Activated T-cell treated with anti-CD3 and anti-CD28 coated beads for 48 hours (primary cell): ENCODE measurements around the gene DIO1.
"Not testable (repeated sequence)": the region's sequence is repeated elsewhere in the genome, so short reads cannot be mapped to it uniquely, and the experiment has no call there.

ENCODE experiments used
- DNase-seq: peaks from one replicate; pipeline ENCODE4 v3.0.0-alpha.2; 2020; ENCODE audit warnings: low read depth

DIO1 gene

DNA sequence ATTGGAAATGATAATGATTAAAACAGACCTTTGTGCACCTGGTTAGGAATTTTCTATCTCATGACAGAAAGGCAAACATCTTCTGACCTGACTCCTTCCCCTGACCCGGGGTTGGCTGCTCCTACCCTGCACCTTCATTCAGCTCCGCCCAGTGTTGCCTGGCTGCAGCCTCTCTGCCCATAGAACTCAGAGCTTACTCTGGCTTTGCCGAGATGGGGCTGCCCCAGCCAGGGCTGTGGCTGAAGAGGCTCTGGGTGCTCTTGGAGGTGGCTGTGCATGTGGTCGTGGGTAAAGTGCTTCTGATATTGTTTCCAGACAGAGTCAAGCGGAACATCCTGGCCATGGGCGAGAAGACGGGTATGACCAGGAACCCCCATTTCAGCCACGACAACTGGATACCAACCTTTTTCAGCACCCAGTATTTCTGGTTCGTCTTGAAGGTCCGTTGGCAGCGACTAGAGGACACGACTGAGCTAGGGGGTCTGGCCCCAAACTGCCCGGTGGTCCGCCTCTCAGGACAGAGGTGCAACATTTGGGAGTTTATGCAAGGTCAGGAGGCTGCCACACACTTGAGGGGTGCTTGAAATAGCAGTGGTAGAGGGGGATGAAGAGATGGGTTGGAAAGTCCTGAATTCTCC lies at the start of gene DIO1:
Gene DIO1 (plus strand): TSS at position 189 of the 638 bp plus-strand sequence. CDS start 24 bp downstream, at position 213.
- DNase-seq: peak; percentile 14

DNA sequence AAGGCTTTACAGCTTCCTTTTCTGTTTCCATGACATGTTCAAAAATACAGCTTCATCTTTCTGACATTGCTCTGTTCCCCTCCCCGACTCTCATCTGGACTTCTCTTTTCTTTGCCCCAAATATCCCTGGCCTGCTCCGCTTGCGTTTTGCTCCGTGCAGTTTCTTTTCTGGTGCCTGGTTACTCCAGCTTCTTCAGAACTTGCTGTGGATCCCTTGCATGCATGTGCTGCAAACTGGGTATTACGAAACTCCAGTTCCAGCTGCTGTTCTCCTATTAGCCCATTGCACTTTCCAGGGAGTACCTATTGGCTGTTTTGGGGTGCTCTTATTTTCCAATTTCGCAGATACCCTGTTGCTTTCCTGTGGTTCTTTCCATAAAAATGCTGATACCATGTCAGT lies 46.0 kb upstream of the DIO1 start:
- DNase-seq: no peak

DNA sequence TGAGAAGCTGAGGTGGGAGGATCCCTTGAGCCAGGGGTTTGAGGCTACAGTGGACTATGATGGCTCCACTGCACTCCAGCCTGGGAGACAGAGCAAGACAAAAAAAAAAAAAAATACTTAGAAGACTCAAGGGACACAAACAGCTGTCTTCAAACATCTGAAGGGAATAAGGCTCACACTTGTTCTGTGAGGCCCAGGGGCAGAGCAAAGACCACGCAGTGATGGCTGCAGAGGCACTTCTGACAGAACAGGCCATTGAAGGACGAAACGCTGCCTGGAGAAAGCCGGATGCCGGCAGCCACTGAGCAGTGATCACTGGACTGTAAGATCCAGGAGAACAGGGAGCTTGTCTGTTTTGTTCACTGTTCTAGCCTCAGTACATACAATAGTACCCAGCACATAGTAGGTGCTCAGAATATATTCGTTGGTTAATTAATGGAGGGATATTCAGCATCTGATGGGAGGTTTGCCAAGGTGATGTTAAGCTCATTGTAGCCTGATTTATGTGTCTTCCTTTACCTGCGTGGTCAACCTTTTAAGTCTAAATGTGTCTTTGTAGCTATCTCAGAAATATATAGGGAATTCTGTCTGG lies 43.8 kb upstream of the DIO1 start:
- no peak for DNase-seq

DNA sequence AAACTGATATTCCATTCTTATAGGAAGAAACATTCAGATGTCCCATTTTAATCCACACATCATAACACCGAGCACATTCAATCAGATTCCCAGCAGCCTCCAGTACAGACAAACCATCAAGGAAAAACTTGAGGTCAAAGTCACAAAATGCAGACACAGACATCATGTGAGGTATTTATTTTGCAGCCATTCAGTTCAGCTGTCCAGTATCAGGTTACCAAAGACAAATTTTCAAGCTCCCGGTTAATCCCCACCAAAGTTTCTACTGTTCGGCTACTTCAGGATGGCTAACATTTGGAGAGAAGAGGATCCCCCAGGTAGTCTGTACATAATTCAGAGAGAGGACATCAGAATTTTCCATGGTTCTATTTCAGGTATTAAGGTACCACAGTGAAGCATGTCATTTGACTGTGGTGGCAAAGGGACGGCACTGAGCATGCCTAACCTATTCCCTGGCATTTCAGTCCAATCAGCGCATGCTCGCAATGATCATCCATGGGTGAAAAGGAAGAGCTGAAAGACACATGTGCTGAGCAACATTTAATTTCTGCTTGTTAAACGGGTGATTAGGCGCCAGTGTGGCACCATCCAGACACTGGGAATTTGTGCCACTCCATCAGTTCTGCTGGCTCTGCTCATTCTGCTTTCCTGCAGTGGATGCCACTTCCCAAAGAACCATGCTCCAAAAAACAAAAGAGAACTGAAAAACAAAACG lies 42.3 kb upstream of the DIO1 start:
- DNase-seq: no peak

DNA sequence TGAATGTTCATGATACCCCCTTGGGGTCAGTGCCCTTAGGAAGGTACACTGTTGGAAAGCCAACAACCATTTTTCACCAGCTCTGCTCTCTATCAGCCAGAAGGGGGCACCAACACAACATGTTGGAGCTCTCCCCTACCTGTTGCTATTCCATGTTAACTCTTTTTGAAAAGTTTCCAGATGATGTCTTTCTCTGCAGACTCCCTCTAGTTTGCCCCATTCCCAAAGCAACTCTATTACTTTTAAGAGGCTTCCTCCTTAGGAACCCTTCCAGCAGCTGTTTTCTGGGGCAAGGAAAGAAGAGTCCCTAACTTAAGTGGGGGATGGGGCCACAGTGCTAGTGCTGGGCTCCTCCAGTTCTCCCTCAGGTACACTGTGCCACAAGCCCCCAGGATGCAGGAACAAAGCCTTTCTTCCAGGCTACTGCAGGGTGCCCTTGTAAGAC lies 33.0 kb upstream of the DIO1 start:
- no peak for DNase-seq

DNA sequence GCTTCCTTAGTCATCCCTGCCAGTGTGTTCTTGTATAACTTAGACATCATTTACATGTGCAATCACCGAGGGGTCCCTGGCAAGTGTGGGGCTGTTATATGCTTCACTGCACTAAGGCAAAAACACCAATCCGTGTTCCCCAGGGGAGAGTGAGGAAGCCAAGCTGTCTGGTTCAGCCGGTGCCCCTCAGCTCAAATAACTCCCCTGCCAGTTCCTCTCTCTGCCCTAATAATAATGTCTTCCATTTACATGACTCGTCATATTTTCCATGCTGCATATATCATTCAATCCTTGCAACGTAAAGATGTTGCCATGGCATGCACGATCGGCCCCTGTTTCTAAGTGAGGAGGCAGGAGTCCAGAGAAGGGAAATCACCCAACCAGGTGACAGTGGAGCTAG lies 31.5 kb upstream of the DIO1 start:
- DNase-seq: no peak

DNA sequence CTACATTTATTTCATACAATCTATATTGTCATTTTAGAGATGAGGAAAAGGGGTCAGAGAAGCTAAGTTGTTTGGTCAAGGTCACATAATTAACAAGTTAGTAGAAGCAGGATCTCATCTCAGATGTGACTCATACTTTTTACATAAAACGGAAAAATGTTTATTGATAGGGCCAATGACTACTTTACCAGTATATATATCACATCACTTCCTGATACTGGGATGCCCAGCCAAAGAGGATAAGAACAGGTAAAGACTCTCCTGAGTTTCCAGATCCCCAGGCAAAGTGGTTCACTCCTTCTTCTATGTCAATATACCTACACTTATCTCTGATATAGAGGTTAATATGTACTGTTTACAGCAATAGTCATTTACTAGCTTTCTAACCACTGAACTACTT lies 25.4 kb upstream of the DIO1 start:
- no peak for DNase-seq

DNA sequence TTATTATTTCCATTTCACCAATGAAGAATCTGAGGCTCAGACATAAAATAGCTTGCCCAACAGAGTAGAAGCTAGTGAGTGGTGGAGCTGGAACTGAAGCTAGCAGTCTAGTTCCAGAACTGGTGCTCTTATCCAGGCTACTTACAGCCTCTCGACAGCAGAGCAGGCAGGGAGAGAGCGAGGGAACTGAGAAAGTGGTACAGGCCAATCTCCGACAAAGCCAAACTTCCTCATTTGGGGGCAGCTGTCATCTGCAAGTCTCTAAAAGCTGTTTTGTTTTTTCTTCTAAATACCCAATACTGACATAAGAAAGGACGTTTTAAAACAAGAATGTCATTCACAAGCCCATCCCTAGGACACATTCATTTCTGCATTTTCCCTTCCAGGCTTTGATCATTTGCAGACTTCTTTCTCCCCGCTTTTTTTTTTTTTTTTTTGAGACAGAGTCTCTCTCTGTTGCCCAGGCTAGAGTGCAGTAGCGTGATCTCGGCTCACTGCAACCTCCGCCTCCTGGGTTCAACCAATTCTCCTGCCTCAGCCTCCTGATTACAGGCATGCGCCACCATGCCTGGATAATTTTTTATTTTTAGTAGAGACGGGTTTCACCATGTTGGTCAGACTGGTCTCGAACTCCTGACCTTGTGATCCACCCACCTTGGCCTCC lies 24.4 kb upstream of the DIO1 start:
- no peak for DNase-seq

DNA sequence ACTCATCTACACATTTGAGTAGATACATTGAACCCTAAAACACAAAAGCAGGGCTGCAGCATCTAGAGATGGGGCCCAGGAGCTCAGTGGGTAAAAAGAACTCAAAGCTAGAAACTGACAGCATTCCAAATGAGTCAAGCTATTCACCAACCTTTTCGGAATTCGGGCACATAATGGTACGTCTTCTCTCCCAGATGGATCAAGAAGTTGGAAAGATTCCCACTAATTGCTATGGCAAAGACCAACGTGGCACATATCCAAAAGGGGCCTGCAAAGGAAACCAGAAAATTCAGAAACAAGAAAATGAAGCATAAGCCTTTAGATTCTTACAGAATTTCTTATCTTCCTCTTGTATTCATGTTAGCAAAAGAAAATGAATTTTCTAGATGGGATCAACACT lies 22.8 kb upstream of the DIO1 start:
- DNase-seq: no peak

DNA sequence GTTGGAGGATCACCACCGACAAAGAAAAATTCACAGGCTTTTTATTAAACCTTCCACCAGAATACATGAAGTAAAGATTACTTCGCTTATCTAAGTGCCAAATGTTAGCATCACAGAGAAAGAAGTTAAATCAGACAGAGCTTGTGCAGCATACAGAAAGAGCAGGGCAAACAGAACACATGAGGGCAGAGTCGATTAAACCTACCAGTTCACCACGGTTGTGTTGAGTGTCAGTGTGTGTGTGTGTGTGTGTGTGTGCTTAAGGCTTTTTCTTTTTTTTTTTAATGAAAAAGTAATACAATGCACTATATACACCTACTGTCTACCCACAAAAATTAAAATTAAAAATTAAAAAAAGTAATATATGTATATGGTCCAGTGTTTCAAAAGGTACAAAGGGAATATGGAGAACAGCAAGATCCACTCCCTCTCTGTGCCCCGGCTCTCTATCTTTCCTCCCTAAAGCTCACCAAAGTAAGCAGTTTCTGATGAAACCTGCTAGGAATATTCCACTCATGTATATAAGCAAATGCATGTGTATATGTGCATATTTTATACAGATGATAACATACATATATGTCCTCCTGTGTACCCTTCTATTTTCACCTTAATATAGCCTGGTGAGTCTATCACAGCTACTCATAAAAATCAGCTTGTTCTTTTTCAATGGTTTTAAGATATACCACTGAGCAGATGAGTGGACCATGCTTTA lies 22.1 kb upstream of the DIO1 start:
- no peak for DNase-seq

DNA sequence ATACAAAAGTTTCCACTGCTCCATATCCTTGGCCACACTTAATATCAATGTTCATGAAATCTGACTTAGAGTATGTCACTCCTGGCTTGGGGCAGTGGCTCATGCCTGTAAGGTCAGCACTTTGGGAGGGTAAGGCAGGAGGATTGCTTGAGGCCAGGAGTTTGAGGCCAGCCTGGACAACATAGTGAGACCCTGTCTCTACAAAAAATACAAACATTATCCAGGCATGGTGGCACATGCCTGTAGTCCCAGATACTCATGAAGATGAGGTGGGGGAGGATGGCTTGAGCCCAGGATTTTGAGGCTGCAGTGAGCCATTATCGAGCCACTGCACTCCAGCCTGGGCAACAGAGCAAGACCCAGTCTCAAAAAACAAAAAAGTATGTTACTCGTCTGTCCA lies 18.8 kb upstream of the DIO1 start:
- DNase-seq: not testable (repeated sequence)

DNA sequence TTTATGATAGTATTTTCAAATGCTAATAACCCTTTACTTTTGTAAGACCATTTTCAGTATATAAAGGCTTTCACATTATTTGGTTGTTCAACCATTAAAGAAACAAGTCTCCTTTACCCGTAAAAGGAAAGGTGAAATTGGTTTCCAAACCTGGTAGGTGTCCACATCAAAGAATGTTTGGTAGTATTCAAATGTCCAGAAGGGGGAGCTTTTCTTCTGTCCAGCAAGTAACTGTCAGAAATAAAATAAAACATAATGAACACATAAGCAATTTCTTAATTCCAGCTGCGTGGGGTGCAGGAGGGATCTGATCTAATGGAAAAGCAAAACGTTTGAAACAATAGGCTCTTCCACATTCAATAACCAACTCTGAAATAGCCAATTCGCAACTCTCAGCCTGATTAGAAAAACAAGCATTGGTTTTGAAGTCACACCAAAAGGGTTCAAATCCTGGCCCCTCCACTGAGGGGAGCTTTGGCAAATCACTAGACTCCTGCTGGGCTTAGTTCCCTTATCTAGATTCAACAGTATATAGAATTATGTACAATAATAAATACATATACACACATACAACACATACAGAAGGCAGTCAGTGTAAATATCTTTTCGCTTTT lies 15.4 kb upstream of the DIO1 start:
- DNase-seq: no peak

DNA sequence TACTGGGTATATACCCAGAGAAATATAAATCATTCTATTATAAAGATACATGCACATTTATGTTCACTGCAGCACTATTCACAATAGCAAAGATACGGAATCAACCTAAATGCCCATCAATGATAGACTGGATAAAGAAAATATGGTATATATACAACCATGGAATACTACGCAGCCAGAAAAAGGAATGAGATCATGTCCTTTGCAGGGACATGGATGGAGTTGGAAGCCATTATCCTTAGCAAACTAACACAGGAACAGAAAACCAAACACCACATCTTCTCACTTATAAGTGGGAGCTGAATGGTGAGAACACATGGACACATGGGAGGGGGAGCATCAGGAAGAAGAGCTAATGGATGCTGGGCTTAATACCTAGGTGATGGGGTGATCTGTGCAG lies 12.1 kb upstream of the DIO1 start:
- DNase-seq: not testable (repeated sequence)

DNA sequence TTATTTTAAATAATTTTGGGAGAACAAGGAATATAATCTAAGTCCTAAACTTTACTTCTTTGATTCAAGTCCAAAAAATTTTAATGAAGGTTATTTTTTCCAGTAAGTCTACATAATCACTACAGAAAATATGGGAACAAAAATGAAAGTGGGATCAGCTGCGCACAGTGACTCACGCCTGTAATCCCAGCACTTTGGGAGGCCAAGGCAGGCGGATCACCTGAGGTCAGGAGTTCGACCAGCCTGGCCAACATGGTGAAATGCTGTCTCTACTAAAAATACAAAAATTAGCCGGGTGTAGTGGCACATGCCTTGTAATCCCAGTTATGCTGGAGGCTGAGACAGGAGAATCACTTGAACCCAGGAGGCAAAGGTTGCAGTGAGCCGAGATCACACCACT lies 10.4 kb upstream of the DIO1 start:
- DNase-seq: not testable (repeated sequence)

DNA sequence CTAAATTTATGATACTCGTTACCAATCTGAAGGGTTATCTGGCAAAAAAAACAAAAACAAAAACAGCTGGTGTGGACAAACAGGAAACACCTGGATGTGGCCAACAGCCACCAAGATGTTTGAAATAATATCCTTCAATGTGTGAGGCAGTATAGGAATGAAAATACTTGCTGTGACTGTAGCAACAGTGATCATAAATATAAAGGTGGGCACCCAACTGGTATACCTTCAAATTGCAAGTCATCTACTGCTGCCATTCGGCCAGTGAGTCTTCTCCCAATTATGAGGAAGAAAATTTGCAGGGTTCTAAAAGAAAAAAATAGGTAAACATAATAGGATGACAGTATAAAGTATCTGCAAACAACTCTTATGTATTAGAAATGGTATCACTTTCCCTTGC lies 5.3 kb upstream of the DIO1 start:
- DNase-seq: no peak

DNA sequence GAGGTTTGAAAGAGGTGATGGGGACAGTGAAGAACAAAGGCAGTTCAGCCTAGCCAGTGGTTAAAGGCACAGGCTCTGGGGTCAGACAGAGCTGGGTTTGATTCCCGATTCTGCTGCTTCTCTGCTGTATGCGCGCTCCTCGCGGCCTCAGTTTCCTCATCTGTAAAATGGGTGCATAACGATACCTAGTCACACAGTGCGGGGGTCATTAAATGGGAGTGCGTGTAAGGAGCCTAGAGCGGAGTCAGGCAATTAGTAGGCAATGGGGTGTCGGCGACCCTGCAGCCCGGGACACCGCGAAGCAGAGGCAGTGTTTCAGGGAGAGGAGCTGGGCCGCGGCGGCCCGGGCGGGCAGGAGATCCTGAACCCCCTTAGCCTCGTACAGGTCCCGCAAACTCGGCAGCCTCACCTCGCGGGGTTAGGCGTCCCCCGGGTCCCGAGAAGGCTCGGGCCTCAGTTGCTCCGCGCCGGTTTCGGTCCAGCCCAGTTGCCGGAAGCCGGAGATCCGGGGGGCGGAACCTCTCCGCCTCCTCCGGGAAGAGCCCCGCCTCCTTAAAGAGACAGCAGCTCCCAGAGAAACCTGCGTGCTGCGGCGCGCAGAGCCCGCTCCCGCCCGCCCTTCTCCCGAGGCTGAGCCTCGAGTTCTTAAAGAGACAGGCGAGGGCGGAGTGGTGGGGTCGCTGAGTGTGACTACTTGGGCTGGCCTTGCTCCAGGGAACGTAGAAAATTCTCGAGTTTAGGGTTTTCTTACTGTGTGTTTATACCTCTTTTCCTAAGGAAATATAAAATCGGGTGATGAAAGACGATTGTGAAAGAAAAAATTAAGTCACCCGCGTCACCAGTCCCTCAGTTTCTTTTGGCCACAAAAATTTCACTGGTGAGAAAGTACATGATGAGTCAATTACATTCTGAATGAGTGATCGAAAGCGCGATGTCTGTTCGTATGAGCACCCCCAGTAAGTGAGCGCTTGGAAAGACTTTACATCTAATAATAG lies 4.4 kb upstream of the DIO1 start, which contains the start of gene YIPF1:
Gene YIPF1 (minus strand): TSS at position 494 of the 995 bp plus-strand sequence. CDS start 860 bp downstream, outside the sequence.
- peak; percentile 86 for DNase-seq

DNA sequence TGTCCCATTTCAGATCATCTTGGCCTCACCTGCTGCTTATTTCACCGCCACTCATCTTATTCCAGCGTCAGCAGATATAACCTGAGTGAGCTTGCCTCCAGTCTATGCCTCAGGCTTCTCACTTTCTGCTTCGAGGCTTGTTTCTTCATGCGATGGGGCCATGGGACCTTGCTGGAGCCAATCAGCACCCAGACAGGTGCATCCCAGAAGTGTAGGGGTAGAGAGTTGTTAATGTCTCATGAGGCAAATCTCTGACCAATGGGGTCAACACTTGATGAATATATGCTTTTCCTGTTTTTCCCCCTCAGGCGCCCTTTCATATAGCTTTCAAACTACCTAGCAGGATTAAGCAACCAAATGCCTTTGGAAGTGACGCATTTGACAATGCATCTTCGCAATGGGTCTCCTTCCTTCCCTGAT lies 3.5 kb upstream of the DIO1 start:
- DNase-seq: peak; percentile 18

DNA sequence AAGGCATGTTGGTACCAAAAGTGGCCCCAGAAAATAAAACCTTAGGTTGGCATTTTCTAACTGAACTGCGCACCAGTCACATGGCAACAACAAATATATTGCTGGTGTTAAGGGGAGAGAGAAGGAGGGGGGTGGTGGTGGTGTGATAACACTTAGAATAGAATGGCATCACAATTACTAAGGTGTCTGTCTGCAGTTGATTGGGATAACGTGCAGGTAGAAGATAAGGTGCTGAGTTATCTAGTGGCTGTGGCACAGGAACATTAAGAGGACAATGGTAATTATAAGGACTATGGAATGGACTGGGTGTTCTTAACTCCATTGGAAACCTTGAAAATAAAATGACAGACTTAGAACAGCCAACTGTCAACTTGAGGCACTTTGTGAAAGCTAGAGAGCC lies 3.0 kb upstream of the DIO1 start:
- no peak for DNase-seq

DNA sequence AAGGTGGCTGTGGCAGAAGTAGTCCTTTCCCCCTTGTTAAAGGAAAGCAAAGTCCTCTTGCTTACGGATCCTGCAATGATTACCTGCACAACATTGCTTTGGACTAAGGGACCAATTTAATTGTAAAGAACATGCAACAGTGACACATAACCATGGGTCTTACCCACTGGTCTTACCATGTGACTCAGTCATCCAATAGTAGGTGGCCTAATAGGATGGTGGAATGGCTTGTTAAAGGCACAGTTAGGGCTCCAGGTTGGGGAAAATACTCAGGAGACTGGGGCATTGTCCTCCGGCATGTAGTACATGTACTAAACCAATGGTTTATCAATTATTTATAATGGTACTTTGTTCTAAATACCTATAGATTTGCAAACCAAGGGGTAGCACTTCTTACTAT lies 2.3 kb upstream of the DIO1 start:
- no peak for DNase-seq

DNA sequence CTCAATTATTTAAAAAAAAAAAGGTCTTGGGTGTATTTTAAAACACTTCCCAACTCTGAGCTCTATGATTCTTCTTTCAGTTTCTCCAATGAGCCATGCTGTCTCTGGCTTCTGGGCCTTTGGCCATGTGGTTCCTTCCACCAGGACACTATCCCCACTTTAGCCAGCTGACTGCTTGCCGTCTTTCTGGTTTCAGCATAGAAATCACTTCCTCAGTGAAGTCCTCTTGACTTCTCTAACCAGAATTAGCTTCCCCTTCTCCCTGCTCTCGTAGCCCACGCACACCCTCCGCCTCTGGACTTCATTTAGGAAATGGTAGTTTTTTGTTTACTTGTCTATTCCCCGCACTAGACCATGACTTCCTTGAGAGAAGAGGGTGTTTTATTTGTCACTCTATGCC lies 1.1 kb upstream of the DIO1 start:
- DNase-seq: no peak
